GM23338 (cell line): ENCODE data around the gene PHACTR2. TPM values are rescaled to one million over a fixed set of nuclear protein-coding genes. Genes with fewer than 3 reads are reported as not detected.

ENCODE experiments used
- ATAC-seq: fragments of 200-7000 bp; cut with Tn5 transposase; 3 replicates; pipeline ENCODE4 v1.9.1; 2020
- DNase-seq: peaks from one replicate; pipeline ENCODE4 v3.0.0-alpha.2; 2015; ENCODE audit warnings: low spot score
- H2AFZ ChIP-seq: fragments of 200-600 bp; sonication (generic); 2 replicates; pipeline ENCODE4 v1.8.0; 2016; ENCODE audit warnings: antibody characterized with exemption, mild to moderate bottlenecking, moderate library complexity
- H3F3A ChIP-seq: fragments of 200-600 bp; sonication (generic); replicated peaks from 2 replicates; pipeline ENCODE4 v1.8.0; 2017; ENCODE audit warnings: antibody characterized with exemption, mixed run types, low read depth
- H3K27ac ChIP-seq: fragments of 200-600 bp; sonication (generic); 2 replicates; pipeline ENCODE4 v1.6.1; 2016; ENCODE audit warnings: low read depth
- H3K27me3 ChIP-seq: fragments of 200-600 bp; sonication (generic); 2 replicates; pipeline ENCODE4 v1.8.0; 2016; ENCODE audit warnings: mild to moderate bottlenecking, mixed run types, moderate library complexity; ENCODE audit not compliant: insufficient read depth
- H3K36me3 ChIP-seq: fragments of 200-600 bp; sonication (generic); 2 replicates; pipeline ENCODE4 v1.8.0; 2016; ENCODE audit warnings: mild to moderate bottlenecking; ENCODE audit not compliant: insufficient read depth
- H3K4me1 ChIP-seq: fragments of 200-600 bp; sonication (generic); 2 replicates; pipeline ENCODE4 v1.8.0; 2016; ENCODE audit warnings: mild to moderate bottlenecking, moderate library complexity; ENCODE audit not compliant: insufficient read depth
- H3K4me2 ChIP-seq: fragments of 200-600 bp; sonication (generic); 2 replicates; pipeline ENCODE4 v1.7.1; 2017; ENCODE audit warnings: mixed run types
- H3K4me3 ChIP-seq: fragments of 200-600 bp; sonication (generic); 2 replicates; pipeline ENCODE4 v1.6.1; 2016; ENCODE audit warnings: mixed run types
- H3K79me2 ChIP-seq: fragments of 200-600 bp; sonication (generic); replicated peaks from 2 replicates; pipeline ENCODE4 v1.8.0; 2017; ENCODE audit warnings: mild to moderate bottlenecking; ENCODE audit not compliant: insufficient read depth
- H3K9me2 ChIP-seq: fragments of 200-600 bp; sonication (generic); 2 replicates; pipeline ENCODE4 v1.8.0; 2017; ENCODE audit not compliant: insufficient read depth
- H4K20me1 ChIP-seq: fragments of 200-600 bp; sonication (generic); replicated peaks from 2 replicates; pipeline ENCODE4 v1.8.0; 2017; ENCODE audit warnings: mild to moderate bottlenecking; ENCODE audit not compliant: insufficient read depth
- H3K27ac Mint-ChIP-seq: 2 replicates; pipeline ENCODE4 v1.8.0; 2020; ENCODE audit warnings: inconsistent platforms, mild to moderate bottlenecking, moderate library complexity, mixed read lengths
- H3K27me3 Mint-ChIP-seq: 3 replicates; pipeline ENCODE4 v1.8.0; 2022; ENCODE audit warnings: low read depth, mild to moderate bottlenecking, moderate library complexity, mixed read lengths, inconsistent platforms; ENCODE audit not compliant: insufficient read depth, poor library complexity
- H3K36me3 Mint-ChIP-seq: 3 replicates; pipeline ENCODE4 v1.8.0; 2021; ENCODE audit warnings: low read depth, mild to moderate bottlenecking, inconsistent platforms, moderate library complexity, mixed read lengths
- H3K4me1 Mint-ChIP-seq: 3 replicates; pipeline ENCODE4 v1.8.0; 2020; ENCODE audit warnings: mild to moderate bottlenecking, inconsistent platforms, mixed read lengths
- H3K4me3 Mint-ChIP-seq: 3 replicates; pipeline ENCODE4 v1.8.0; 2021; ENCODE audit warnings: moderate library complexity, mild to moderate bottlenecking, inconsistent platforms, mixed read lengths
- H3K9me3 Mint-ChIP-seq: 3 replicates; pipeline ENCODE4 v1.8.0; 2020; ENCODE audit warnings: moderate library complexity, mild to moderate bottlenecking, inconsistent platforms, mixed read lengths
- CREB1 ChIP-seq: fragments of 250-450 bp; sonication (Bioruptor Pico); IDR thresholded peaks from 2 replicates; pipeline ENCODE4 v1.5.0; 2020; ENCODE audit warnings: low read depth, mild to moderate bottlenecking, moderate library complexity
- EZH2 ChIP-seq: fragments of 200-600 bp; sonication (generic); IDR thresholded peaks from one replicate; pipeline ENCODE4 v1.8.0; 2017; ENCODE audit warnings: antibody characterized with exemption, mild to moderate bottlenecking, low read depth; ENCODE audit not compliant: unreplicated experiment
- EZH2phosphoT487 ChIP-seq: fragments of 200-600 bp; sonication (generic); IDR thresholded peaks from one replicate; pipeline ENCODE4 v1.8.1; 2018; ENCODE audit warnings: antibody characterized with exemption; ENCODE audit not compliant: unreplicated experiment
- JUNB ChIP-seq: IDR thresholded peaks from one replicate; pipeline ENCODE4 v1.6.1; 2016; ENCODE audit warnings: antibody characterized with exemption; ENCODE audit not compliant: unreplicated experiment
- NANOG ChIP-seq: IDR thresholded peaks from 2 replicates; pipeline ENCODE4 v1.6.1; 2016; ENCODE audit warnings: antibody characterized with exemption, borderline replicate concordance
- POLR2AphosphoS5 ChIP-seq: IDR thresholded peaks from 2 replicates; pipeline ENCODE4 v1.6.1; 2016; ENCODE audit warnings: antibody characterized with exemption, low read depth
- STAT1 ChIP-seq: IDR thresholded peaks from one replicate; pipeline ENCODE4 v1.6.1; 2016; ENCODE audit warnings: antibody characterized with exemption; ENCODE audit not compliant: unreplicated experiment
- polyA plus RNA-seq: library from polyadenylated mRNA; unstranded; fragments of >200 nt; fragmentation: Nextera tagmentation; extraction: Ambion mirVana; gene quantifications from 2 replicates; pipeline ENCODE4 v1.2.1, GENCODE V29; 2016
- total RNA-seq: library from RNA; depleted of rRNA; stranded (reverse); fragments of >200 nt; shearing (Covaris generic); gene quantifications from 2 replicates; pipeline ENCODE4 v1.2.3, GENCODE V29; 2014
- TF ChIP-seq, protein P1 (sequence below): fragments of 250-450 bp; sonication (Bioruptor Pico); IDR thresholded peaks from 2 replicates; pipeline ENCODE4 v1.5.0; 2020; ENCODE audit warnings: mild to moderate bottlenecking, moderate library complexity
- TF ChIP-seq, protein P2 (sequence below): IDR thresholded peaks from 2 replicates; pipeline ENCODE4 v1.6.1; 2016; ENCODE audit warnings: antibody characterized with exemption

The PHACTR2 gene
- total and polyA plus RNA-seq, 2 experiments from 2014 or later, result 67.7 to 105 TPM

DNA sequence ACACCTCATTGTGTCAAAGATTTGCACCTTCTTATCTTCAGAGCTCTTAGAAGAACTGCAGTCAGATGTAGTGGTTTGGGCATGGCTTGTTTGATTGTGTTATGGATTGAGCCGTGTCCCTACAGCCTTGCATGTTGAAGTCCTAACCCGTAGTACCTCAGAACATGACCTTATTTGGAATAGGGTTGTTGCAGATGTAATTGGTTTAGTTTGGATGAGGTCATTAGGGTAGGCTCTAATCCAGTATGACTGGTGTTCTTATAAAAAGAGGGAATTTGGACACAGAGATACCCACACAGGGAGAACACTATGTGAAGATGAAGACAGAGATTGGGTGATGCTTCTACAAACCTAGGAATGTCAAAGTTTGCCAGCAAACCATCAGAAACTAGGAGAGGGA lies 35.4 kb upstream of the PHACTR2 start:
- Mint-ChIP-seq H3K27me3 (peaks cover 1% of the 10 kb centered on the region), H3K36me3 (no peaks in the 10 kb centered on the region), H3K4me3 (no peak overlapping the region), H3K27ac (no peak overlapping the region), H3K4me1 (peaks cover 4% of the 10 kb centered on the region), H3K9me3 (no peaks in the 10 kb centered on the region)
- H3K4me1 ChIP-seq, result peaks cover 9% of the 10 kb centered on the region
- no peak overlapping the region for H3K4me2 ChIP-seq
- H3K4me3 ChIP-seq, result no peak overlapping the region
- H3K36me3 ChIP-seq, result no peaks in the 10 kb centered on the region
- ATAC-seq (no peak), DNase-seq (no peak)
- H3K27ac ChIP-seq, result no peak overlapping the region
- no peaks in the 10 kb centered on the region for H4K20me1 ChIP-seq
- H2AFZ ChIP-seq, result no peak overlapping the region
- H3K27me3 ChIP-seq, result no peaks in the 10 kb centered on the region
- no peak for TF ChIP-seq JUNB
- TF ChIP-seq EZH2, result no peak
- no peak for TF ChIP-seq STAT1
- TF ChIP-seq, protein P1, sequence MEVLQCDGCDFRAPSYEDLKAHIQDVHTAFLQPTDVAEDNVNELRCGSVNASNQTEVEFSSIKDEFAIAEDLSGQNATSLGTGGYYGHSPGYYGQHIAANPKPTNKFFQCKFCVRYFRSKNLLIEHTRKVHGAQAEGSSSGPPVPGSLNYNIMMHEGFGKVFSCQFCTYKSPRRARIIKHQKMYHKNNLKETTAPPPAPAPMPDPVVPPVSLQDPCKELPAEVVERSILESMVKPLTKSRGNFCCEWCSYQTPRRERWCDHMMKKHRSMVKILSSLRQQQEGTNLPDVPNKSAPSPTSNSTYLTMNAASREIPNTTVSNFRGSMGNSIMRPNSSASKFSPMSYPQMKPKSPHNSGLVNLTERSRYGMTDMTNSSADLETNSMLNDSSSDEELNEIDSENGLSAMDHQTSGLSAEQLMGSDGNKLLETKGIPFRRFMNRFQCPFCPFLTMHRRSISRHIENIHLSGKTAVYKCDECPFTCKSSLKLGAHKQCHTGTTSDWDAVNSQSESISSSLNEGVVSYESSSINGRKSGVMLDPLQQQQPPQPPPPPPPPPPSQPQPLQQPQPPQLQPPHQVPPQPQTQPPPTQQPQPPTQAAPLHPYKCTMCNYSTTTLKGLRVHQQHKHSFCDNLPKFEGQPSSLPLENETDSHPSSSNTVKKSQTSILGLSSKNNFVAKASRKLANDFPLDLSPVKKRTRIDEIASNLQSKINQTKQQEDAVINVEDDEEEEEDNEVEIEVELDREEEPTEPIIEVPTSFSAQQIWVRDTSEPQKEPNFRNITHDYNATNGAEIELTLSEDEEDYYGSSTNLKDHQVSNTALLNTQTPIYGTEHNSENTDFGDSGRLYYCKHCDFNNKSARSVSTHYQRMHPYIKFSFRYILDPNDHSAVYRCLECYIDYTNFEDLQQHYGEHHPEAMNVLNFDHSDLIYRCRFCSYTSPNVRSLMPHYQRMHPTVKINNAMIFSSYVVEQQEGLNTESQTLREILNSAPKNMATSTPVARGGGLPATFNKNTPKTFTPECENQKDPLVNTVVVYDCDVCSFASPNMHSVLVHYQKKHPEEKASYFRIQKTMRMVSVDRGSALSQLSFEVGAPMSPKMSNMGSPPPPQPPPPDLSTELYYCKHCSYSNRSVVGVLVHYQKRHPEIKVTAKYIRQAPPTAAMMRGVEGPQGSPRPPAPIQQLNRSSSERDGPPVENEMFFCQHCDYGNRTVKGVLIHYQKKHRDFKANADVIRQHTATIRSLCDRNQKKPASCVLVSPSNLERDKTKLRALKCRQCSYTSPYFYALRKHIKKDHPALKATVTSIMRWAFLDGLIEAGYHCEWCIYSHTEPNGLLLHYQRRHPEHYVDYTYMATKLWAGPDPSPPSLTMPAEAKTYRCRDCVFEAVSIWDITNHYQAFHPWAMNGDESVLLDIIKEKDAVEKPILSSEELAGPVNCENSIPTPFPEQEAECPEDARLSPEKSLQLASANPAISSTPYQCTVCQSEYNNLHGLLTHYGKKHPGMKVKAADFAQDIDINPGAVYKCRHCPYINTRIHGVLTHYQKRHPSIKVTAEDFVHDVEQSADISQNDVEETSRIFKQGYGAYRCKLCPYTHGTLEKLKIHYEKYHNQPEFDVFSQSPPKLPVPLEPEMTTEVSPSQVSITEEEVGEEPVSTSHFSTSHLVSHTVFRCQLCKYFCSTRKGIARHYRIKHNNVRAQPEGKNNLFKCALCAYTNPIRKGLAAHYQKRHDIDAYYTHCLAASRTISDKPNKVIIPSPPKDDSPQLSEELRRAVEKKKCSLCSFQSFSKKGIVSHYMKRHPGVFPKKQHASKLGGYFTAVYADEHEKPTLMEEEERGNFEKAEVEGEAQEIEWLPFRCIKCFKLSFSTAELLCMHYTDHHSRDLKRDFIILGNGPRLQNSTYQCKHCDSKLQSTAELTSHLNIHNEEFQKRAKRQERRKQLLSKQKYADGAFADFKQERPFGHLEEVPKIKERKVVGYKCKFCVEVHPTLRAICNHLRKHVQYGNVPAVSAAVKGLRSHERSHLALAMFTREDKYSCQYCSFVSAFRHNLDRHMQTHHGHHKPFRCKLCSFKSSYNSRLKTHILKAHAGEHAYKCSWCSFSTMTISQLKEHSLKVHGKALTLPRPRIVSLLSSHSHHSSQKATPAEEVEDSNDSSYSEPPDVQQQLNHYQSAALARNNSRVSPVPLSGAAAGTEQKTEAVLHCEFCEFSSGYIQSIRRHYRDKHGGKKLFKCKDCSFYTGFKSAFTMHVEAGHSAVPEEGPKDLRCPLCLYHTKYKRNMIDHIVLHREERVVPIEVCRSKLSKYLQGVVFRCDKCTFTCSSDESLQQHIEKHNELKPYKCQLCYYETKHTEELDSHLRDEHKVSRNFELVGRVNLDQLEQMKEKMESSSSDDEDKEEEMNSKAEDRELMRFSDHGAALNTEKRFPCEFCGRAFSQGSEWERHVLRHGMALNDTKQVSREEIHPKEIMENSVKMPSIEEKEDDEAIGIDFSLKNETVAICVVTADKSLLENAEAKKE (CRISPR knock-in tag), result no peak
- TF ChIP-seq POLR2AphosphoS5, result no peak
- no peak for TF ChIP-seq EZH2phosphoT487
- no peak for TF ChIP-seq CREB1 (CRISPR knock-in tag)
- TF ChIP-seq, protein P2, sequence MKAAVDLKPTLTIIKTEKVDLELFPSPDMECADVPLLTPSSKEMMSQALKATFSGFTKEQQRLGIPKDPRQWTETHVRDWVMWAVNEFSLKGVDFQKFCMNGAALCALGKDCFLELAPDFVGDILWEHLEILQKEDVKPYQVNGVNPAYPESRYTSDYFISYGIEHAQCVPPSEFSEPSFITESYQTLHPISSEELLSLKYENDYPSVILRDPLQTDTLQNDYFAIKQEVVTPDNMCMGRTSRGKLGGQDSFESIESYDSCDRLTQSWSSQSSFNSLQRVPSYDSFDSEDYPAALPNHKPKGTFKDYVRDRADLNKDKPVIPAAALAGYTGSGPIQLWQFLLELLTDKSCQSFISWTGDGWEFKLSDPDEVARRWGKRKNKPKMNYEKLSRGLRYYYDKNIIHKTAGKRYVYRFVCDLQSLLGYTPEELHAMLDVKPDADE, result no peak
- TF ChIP-seq NANOG, result no peak
- H3K79me2 ChIP-seq, result no peaks in the 10 kb centered on the region
- H3F3A ChIP-seq, result no peaks in the 10 kb centered on the region
- no peaks in the 10 kb centered on the region for H3K9me2 ChIP-seq
